Stimulated activated CD4-positive, alpha-beta T cell treated with anti-CD3 and anti-CD28 coated beads, Interleukin-2, amount 100 ng/mL, for 24 hours (primary cell): ENCODE results near the gene NHLRC4.
A peak's percentile ranks its signal among the peaks of the same experiment; 100 is the strongest.

ENCODE experiments used
- DNase-seq, 2 donors: peaks; one replicate each; pipeline ENCODE4 v3.0.0-alpha.2; 2020

NHLRC4 gene

GRCh38 chr16:568401-569258 lies 1.8 kb downstream of the NHLRC4 start:
- DNase-seq = no peak

GRCh38 chr16:569445-570254 lies 2.8 kb downstream of the NHLRC4 start, which contains the start of gene PIGQ:
PIGQ (plus strand) TSS chr16:569968; CDS start chr16:574075, 4,107 bp downstream.
- DNase-seq = peak; percentile 67 to 77

- no peak for DNase-seq
These were observed 6.3 kb downstream of the NHLRC4 start for GRCh38 chr16:572865-573650.

- no peak for DNase-seq
These were observed 7.4 kb downstream of the NHLRC4 start for GRCh38 chr16:574021-574760.

DNA sequence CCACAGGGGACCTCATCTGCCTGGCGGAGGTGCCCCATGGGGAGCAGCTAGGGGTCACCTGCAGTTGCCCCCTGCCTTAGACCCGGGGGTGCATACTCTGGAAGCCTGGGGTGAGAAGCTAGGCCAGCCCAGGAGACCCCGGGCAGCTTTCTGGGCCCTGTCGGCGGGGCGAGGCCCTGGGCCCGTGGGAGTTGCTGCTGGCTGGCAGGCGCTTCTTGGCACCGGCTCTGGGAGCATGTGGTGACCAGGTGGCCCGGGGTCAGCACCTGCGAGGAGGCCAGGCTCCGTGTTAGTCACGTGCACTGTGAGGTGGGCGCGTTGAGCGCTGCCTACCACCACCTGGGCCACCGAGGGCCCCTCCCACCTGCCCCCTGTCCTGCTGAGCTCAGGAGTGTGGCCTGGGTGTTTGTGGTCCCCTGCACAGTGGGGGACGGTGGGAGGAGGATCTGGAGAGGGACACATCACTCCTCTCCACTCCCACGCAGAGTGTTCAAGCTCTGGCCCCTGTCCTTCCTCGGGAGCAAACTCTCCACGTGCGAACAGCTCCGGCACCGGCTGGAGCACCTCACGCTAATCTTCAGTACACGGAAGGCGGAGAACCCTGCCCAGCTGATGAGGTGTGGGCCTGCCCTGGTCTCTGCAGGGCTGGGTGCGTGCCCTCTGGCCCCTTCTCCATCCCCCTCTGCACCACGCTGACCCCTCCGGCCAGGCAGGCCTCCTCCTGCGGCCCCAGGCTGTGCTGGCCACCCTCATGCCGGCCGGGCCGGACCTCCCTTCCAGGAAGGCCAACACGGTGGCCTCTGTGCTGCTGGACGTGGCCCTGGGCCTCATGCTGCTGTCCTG lies 8.8 kb downstream of the NHLRC4 start:
- DNase-seq = no peak

GRCh38 chr16:576197-576822 lies 9.5 kb downstream of the NHLRC4 start:
- no peak for DNase-seq

DNA sequence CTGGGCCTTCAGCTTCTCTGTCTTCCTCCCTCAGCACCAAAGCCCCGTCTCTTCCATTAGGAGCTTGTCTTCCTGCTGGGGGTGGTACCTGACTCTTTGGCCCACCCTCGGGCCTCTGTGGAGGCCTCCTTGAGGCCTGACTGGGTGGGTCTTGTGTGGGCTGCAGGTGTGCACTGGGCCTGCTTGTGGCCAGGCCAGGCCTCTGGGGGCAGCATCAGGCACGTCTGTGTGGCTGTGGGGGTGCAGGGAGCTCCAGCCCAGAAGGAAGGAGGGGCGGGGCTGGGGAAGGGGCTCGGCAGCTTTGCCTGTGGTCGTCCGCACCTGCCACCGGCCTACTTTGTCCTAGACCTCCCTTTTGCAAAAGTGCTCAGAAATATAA lies 10.0 kb downstream of the NHLRC4 start:
- no peak for DNase-seq

DNA sequence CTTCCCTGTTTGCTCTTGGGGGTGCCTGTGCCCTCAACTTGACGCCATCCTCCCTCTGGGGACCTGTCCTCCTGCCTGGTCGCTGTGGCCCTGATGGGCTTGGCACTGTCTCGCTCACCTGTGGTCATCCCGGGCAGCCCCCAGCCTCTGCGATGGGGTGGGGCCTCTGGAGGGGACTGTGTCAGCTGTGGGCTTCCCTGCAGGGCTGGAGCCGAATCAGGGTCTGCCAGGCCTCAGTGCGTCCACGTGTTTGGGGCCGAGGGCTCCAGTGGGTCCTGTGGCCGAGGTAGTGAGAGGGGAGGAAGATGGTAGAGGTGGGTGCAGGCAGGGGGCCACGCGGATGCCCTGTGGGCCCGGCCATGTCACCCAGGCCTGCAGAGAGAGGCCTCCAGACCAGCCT lies 11.0 kb downstream of the NHLRC4 start:
- DNase-seq = no peak

GRCh38 chr16:578232-578869 lies 11.5 kb downstream of the NHLRC4 start:
- no peak for DNase-seq

DNA sequence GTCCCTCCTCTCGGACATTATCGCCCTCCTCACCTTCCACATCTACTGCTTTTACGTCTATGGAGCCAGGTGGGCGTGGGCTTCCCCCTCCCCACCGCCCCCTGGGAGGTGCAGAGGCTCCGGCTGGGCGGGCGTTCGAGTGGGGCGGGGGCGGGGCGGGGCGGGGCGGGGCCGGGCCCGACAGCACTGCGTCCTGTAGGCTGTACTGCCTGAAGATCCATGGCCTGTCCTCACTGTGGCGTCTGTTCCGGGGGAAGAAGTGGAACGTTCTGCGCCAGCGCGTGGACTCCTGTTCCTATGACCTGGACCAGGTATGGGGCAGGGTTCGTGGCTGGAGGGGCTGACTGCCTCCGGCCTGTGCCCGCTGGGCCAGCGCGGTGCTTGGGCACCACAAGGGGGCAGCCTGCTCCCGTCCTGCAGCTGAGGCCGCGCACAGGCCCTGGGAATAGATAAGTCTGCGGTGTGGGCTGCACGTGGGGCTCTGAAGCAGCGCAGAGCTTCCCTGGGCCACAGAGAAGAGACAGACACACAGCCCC lies 12.1 kb downstream of the NHLRC4 start:
- DNase-seq = peak; percentile 72 to 73

GRCh38 chr16:580141-580945 lies 13.5 kb downstream of the NHLRC4 start:
- DNase-seq = no peak

GRCh38 chr16:580946-581498 lies 14.2 kb downstream of the NHLRC4 start:
- no peak for DNase-seq

DNA sequence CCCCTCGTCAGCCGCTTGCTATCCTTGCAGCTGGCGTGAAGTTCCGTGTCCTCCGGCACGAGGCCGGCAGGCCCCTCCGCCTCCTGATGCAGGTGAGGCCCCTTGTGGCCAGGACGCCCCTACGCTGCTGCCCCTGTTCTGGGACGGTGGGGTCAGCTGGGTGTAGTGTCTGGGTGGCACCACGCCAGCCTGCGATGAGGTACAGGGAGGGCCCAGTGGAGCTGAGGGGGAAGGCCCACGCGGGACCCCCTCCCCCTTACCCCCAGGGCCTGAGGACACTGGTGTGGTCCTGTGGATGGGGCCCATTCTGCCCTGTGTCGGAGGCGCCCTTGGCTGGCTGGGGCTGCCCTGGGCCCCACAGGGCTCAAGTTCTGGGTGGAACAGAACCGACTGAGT lies 15.4 kb downstream of the NHLRC4 start:
- DNase-seq = no peak

GRCh38 chr16:582614-583331 lies 16.0 kb downstream of the NHLRC4 start:
- DNase-seq = no peak

GRCh38 chr16:583470-583814 lies 16.6 kb downstream of the NHLRC4 start:
- DNase-seq = no peak

DNA sequence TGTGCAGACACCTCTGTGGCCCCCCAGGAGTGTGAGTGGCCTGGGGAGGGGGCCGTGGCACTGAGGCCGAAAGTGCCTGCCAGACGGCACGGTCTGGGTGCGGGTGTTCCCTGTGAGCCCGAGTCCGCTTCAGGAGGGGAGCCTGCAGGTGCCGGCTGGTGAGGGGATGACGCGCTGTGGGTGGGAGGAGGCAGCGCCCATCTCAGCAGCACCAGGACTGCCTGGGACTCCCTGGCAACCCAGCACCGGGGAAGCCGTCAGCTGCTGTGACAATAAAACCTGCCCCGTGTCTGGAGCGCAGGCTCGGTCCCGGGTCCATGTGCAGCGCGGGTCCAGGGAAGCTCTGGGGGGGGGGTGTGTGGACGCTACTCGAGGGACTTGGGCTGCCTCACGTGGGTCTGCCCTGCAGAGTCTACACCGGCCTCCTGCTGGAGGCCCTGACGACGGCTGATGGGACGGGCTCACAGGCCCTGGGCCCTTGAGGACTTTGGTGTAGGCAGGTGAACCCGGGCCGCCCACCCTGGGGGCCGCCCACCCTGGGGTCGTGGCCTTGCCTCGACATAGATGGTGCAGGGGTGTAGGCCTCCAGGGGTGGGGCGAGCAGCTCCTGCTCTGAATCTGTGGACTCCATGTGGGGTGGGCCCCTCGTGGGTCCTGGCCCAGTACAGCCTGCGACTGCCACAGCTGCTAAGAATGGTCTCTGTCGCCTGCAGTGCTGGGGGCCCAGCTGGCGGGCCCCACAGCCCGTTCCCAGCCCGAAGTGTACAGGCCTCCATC lies 17.2 kb downstream of the NHLRC4 start:
- no peak for DNase-seq

DNA sequence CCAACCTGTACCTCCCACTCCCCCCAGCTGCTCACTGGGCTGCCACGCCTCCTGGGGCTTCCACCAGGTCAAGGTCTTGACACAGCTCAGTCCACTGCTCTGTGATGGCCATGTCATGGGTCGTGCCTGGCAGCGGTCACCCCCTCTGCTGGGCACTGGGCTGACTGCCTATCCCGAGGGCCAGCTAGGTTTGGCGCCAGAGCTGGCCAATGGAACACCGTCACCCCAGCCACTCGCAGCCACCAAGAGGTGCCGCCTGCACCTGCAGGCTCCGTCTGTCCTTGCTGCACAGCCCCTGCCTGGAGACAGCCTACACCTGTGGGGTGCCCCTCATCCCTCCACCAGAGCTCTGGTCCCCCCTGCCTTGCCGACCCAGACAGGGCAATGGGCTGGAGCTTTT lies 18.5 kb downstream of the NHLRC4 start:
- DNase-seq = no peak
